Measurements from ENCODE around the gene B3GNT7. TPM values are rescaled to one million over a fixed set of nuclear protein-coding genes. Genes with fewer than 3 reads are reported as not detected.
"Not testable (repeated sequence)": the region's sequence is repeated elsewhere in the genome, so short reads cannot be mapped to it uniquely, and the experiment has no call there.

Gene B3GNT7
- total RNA-seq, 2 donors from 2014 or later: 13.0 to 32.3 TPM

GRCh38 chr2:231399046-231399852 is 3.7 kb downstream of the B3GNT7 start:
- Histone ChIP-seq H3K9ac (ENCODE audit: extremely low read depth, low read length, poor library complexity, severe bottlenecking) (no peak overlapping the region), H3K36me3 (ENCODE audit: control insufficient read depth, insufficient read depth, low read length) (no peaks in the 10 kb centered on the region), H3K4me3 (ENCODE audit: low read length) (no peak overlapping the region), H3K27me3 (ENCODE audit: control insufficient read depth, insufficient read depth, low read length, poor library complexity, severe bottlenecking) (peaks cover 11% of the 10 kb centered on the region), H3K9me3 (ENCODE audit: control insufficient read depth, low read length) (no peaks in the 10 kb centered on the region), H3K27ac (ENCODE audit: low read depth, low read length) (no peak overlapping the region), H3K4me1 (ENCODE audit: control insufficient read depth, insufficient read depth, low read length) (no peaks in the 10 kb centered on the region)
- peaks cover 8% of the 10 kb centered on the region for H3K36me3 Mint-ChIP-seq (ENCODE audit: low read depth)
- TF ChIP-seq CTCF (conservative IDR thresholded peaks at IDR 0.05): no peak
- no peaks in the 10 kb centered on the region for H3K9me3 Mint-ChIP-seq
- H3K27ac Mint-ChIP-seq: no peak overlapping the region
- no peaks in the 10 kb centered on the region for H3K27me3 Mint-ChIP-seq (ENCODE audit: insufficient read depth)
- peaks cover 43% of the 10 kb centered on the region for H3K4me1 Mint-ChIP-seq
- no peak overlapping the region for H3K4me3 Mint-ChIP-seq
- no peak for DNase-seq
- WGBS, 2 experiments (ENCODE audit: insufficient coverage in 1 of 2, insufficient read length in 1 of 2): 91 to 100% methylated on average over 1 to 22 of the region's 23 CpGs

- Mint-ChIP-seq H3K9me3 (no peaks in the 10 kb centered on the region), H3K27ac (peak overlapping the region; percentile 83), H3K4me1 (peaks cover 44% of the 10 kb centered on the region), H3K36me3 (ENCODE audit: low read depth) (peaks cover 8% of the 10 kb centered on the region), H3K4me3 (no peak overlapping the region), H3K27me3 (ENCODE audit: insufficient read depth) (no peaks in the 10 kb centered on the region)
- no peaks in the 10 kb centered on the region for H3K36me3 ChIP-seq (ENCODE audit: control insufficient read depth, insufficient read depth, low read length)
- no peak overlapping the region for H3K27ac ChIP-seq (ENCODE audit: low read depth, low read length)
- 89 to 90% methylated on average over 3 to 12 of the region's 12 CpGs for WGBS, 2 experiments (ENCODE audit: insufficient coverage in 1 of 2, insufficient read length in 1 of 2)
- H3K9ac ChIP-seq (ENCODE audit: extremely low read depth, low read length, poor library complexity, severe bottlenecking): no peak overlapping the region
- DNase-seq: no peak
- no peaks in the 10 kb centered on the region for H3K4me1 ChIP-seq (ENCODE audit: control insufficient read depth, insufficient read depth, low read length)
- peaks cover 11% of the 10 kb centered on the region for H3K27me3 ChIP-seq (ENCODE audit: control insufficient read depth, insufficient read depth, low read length, poor library complexity, severe bottlenecking)
- no peak for TF ChIP-seq CTCF (conservative IDR thresholded peaks at IDR 0.05)
- H3K4me3 ChIP-seq (ENCODE audit: low read length): no peak overlapping the region
- H3K9me3 ChIP-seq (ENCODE audit: control insufficient read depth, low read length): no peaks in the 10 kb centered on the region
These were observed 4.6 kb downstream of the B3GNT7 start for GRCh38 chr2:231399853-231400680.

- not testable (repeated sequence) for H3K9me3 Mint-ChIP-seq; H3K4me3 Mint-ChIP-seq; H3K36me3 Mint-ChIP-seq (ENCODE audit: low read depth); H3K4me1 ChIP-seq (ENCODE audit: control insufficient read depth, insufficient read depth, low read length); H3K9me3 ChIP-seq (ENCODE audit: control insufficient read depth, low read length); DNase-seq; H3K27ac ChIP-seq (ENCODE audit: low read depth, low read length); H3K9ac ChIP-seq (ENCODE audit: extremely low read depth, low read length, poor library complexity, severe bottlenecking); H3K4me3 ChIP-seq (ENCODE audit: low read length); H3K27me3 Mint-ChIP-seq (ENCODE audit: insufficient read depth); H3K36me3 ChIP-seq (ENCODE audit: control insufficient read depth, insufficient read depth, low read length)
- H3K27me3 ChIP-seq (ENCODE audit: control insufficient read depth, insufficient read depth, low read length, poor library complexity, severe bottlenecking): peaks cover 11% of the 10 kb centered on the region
- Mint-ChIP-seq H3K4me1 (peaks cover 48% of the 10 kb centered on the region), H3K27ac (peak overlapping the region; percentile 83)
- WGBS, 2 experiments (ENCODE audit: insufficient coverage in 1 of 2, insufficient read length in 1 of 2): 57 to 72% methylated on average over 2 to 7 of the region's 8 CpGs
- peak; percentile 46 for TF ChIP-seq CTCF (conservative IDR thresholded peaks at IDR 0.05)
These were observed 5.2 kb downstream of the B3GNT7 start for GRCh38 chr2:231400681-231401080.

- not testable (repeated sequence) for H3K36me3 Mint-ChIP-seq (ENCODE audit: low read depth); H3K4me3 ChIP-seq (ENCODE audit: low read length); H3K27me3 Mint-ChIP-seq (ENCODE audit: insufficient read depth); H3K36me3 ChIP-seq (ENCODE audit: control insufficient read depth, insufficient read depth, low read length); H3K9ac ChIP-seq (ENCODE audit: extremely low read depth, low read length, poor library complexity, severe bottlenecking); H3K9me3 Mint-ChIP-seq; DNase-seq; H3K9me3 ChIP-seq (ENCODE audit: control insufficient read depth, low read length); H3K4me3 Mint-ChIP-seq; H3K4me1 ChIP-seq (ENCODE audit: control insufficient read depth, insufficient read depth, low read length); H3K27ac ChIP-seq (ENCODE audit: low read depth, low read length)
- peaks cover 11% of the 10 kb centered on the region for H3K27me3 ChIP-seq (ENCODE audit: control insufficient read depth, insufficient read depth, low read length, poor library complexity, severe bottlenecking)
- WGBS, 2 experiments (ENCODE audit: insufficient coverage in 1 of 2, insufficient read length in 1 of 2): 88 to 90% methylated on average over 18 to 23 of the region's 23 CpGs
- Mint-ChIP-seq H3K27ac (peak overlapping the region; percentile 13), H3K4me1 (peaks cover 51% of the 10 kb centered on the region)
These were observed 5.6 kb downstream of the B3GNT7 start for GRCh38 chr2:231401101-231401500.
